GM18909 (cell line): Measurements from ENCODE around the gene IPO4.

Experiments
- ATAC-seq: cut with Tn5 transposase; IDR thresholded peaks from one replicate; pipeline ENCODE4 v1.9.1; 2021; ENCODE audit warnings: mild to moderate bottlenecking; ENCODE audit not compliant: unreplicated experiment, poor library complexity

IPO4 gene

DNA sequence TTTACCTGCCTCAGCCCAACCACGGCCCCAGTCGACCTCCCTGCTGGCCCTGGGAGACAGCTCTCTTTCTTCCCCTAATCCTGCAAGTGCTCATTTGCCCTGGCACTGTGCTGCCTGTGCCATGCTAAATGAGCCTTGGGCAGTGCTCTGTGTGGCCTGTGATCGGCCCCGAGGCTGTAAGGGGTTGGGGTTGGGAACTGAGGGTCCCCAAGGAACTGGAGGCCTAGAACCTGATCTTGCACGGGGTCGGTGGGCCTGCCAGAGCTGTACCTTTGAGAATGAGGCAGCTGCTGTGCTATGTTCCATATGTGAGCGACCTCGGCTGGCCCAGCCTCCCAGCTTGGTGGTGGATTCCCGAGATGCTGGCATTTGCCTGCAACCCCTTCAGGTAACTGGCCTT, 38.6 kb downstream of the IPO4 start:
- no peak for ATAC-seq

DNA sequence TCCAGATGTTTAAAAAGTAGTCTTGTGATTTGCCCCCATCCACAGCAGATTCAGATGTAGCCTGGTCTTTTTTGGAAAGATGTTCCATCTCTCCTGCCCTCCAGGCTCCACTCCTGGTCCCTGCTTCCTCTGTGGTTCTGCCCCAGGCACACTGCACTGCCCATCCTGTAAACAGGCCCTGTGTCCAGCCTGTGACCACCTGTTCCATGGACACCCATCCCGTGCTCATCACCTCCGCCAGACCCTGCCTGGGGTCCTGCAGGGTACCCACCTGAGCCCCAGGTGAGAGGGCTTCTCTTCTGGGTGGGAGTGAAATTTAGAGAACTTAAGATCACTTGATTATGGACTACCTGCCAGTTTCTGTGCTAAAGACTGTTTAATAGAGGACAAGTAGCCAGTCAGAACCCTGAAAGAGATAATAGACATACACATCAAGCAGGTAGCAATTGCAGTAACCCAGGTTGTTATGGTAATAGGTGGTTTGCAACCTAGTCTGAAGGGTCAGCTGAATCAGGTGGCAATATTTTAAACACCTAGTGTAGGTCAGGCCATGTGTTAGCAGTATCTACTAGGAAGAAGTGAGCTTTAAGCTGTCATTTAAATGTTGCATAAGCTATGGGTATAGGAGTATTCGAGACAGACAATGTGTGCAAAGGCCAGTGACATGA, 39.2 kb downstream of the IPO4 start:
- no peak for ATAC-seq

DNA sequence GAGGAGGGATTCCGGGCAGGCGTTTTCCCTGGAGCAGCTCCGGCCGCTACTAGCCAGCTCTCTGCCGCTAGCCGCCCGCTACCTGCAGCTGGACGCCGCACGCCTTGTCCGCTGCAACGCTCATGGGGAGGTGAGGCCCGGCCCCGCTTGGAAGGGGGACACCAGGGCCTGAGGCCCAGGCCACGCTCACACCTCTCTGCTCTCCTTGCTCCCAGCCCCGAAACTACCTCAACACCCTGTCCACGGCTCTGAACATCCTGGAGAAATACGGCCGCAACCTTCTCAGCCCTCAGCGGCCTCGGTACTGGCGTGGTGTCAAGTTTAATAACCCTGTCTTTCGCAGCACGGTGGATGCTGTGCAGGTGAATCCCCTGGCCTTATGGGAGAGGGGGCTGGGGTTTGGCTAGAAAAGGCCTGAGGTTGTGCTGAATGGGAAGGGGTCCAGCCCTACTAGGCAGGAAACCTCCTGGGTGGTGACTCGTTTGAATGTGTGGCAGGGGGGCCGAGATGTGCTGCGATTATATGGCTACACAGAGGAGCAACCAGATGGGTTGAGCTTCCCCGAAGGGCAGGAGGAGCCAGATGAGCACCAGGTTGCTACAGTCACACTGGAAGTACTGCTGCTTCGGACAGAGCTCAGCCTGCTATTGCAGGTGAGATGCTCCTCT, 40.7 kb downstream of the IPO4 start:
- ATAC-seq: no peak

DNA sequence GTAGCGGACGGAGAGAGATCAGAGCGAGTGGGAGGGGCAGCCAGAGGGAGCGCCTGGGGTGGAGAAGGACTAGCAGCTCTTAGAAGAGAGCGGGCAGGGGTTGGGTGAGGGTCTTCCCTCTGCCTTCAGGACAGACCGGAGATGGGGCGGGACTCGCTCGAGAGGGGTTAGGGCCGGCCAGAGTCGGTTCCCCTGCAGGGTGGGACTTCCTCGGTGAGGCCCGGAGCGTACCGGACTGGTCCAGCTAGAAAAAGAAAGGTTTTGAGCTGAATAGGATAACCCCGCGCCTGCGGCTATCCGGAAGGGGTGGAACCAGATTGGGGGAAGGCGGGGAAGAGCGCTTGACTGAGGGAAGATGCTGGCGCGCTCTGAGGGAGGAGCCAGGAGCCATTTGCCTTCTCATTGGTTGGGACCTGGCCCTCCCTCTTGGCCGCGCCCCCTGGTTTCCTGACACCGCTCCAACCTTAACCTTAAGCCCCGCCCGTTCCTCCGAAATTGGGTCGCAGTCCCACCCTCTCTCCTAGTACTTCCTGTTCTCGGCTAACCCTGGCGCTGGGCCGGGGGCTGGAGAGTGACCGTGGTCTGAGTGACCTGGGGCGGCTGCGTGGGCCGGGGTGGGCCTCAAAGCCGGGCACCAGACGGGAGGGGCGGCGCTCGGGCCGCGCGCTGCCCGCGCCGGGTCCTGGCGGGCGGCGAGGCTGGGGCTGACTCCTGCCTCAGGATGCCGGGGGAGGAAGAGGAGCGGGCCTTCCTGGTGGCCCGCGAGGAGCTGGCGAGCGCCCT, 41.4 kb downstream of the IPO4 start, which contains the start of gene RNF31:
Gene RNF31, plus strand, starts transcription at position 521 of the 783 bp plus-strand sequence. Its CDS starts 201 bp downstream, at position 722.
- peak; percentile 82 for ATAC-seq

DNA sequence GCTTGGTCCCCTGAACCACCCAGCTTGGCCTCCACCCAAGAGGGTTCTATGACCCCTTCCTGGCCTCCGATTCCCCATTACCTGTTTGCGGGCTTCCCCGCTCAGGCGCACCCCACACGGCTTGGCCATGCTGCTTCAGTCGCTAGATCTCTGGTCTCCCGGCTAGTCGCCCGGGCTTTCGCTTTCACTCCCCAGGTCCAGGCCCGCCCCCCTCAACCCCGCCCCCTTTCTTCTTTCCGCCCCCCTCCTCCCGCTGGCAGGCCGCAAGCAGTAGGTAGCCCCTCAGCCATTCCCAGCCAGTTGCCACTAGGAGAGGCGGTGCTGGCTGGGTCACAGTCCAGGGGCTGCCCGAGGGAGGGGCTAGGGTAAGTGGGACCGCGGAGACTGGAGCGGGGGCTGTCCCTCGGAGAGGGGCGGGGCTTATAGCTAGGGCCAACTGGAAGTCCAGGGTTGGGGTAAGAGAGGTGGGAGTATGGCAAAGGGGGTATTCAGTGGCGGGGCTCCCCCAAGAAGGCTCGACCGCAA, 42.1 kb downstream of the IPO4 start, which contains the start of gene PSME2:
Gene PSME2, minus strand, starts transcription at position 158 of the 525 bp plus-strand sequence. Its CDS starts 29 bp downstream, at position 129.
- ATAC-seq: peak; percentile 66

DNA sequence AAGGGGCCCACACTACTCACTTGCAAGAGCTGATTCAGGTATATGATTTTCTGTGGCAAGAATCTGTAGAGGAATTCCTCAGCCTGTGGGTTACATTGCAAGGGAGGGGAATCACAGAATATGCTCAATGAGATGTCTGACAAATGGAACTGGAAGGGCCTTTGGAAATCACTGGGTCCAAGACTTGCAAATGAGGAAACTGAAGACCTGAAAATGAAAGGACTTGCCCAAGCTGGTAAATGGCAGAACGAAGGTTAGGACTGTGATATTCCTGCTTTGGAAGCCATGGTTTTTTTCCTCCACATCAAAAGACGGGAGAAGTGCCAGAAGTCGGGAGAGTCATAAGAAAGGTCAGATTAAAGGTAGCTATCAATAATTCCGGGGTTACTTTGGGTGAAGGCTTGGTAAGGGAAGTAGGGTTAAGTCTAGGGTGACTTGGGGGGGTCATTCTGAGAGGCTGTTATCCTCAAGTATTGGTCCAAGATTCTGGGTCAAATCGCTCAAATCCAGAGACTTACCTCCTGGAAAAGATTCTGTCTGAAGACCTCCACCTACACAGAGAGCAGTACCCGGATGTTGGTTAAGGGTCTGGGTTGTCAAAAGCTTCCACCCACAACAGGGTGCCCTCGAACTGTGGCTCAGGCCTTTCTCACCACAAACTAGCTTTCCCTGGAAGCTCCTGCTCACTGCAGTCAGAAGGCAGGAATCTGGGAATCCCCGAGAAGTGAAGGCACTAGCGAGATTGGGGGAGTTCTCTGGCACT, 42.7 kb downstream of the IPO4 start:
- no peak for ATAC-seq

DNA sequence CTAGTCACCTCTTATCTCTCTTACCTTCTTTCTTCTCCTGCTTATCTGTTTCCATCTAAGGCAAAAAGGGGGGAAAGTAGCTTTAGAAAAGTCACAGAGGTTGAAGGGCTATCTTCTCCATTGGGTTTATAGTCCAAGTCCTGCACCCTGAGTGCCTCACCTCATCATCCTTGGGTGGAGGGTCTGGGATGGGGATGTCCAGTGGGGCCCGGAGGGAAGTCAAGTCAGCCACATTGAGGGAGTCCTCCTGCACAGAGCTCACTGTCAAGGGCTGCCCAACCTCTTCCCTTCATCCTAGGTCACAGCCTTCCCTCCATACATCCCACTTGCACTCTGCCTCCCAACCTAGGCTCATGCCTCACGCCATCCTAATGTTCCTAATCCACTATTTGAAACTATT, 43.4 kb downstream of the IPO4 start:
- no peak for ATAC-seq

DNA sequence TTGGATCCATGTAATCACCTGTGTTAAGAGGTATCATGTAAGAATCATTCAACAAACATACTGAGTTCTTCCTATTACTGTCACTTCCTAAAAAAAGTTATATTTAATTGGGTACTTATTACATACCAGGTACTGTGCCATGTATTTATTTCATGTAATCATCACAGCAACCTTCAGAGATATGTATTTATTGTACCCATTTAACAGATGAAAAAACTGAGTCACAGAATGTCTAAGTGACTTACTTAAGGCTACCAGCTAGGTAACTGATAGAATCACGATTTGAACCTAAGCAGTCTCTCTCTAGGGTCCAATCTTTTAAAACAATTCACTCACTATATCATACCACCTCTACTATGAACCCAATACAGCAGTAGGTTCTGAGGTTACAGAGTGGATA, 44.2 kb downstream of the IPO4 start:
- no peak for ATAC-seq

DNA sequence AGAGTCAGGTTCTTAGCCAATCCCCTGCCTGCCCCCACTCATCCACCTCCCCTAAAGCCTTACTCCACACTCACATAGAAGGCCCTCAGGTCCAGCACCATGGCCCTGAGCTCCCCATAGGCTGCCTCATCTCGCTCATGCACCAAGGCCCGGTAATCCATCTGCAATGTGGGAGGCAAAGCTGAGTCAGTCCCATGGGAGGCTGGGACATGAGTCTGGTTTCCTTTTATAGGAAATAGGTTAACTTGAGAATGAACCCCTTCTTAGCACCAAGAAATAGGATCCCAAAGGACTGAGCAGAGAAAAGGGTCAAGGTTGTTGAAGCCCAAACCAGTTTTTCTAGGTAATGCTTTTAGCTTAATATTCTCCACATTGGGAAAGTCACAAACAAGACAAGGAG, 45.1 kb downstream of the IPO4 start:
- ATAC-seq: no peak

DNA sequence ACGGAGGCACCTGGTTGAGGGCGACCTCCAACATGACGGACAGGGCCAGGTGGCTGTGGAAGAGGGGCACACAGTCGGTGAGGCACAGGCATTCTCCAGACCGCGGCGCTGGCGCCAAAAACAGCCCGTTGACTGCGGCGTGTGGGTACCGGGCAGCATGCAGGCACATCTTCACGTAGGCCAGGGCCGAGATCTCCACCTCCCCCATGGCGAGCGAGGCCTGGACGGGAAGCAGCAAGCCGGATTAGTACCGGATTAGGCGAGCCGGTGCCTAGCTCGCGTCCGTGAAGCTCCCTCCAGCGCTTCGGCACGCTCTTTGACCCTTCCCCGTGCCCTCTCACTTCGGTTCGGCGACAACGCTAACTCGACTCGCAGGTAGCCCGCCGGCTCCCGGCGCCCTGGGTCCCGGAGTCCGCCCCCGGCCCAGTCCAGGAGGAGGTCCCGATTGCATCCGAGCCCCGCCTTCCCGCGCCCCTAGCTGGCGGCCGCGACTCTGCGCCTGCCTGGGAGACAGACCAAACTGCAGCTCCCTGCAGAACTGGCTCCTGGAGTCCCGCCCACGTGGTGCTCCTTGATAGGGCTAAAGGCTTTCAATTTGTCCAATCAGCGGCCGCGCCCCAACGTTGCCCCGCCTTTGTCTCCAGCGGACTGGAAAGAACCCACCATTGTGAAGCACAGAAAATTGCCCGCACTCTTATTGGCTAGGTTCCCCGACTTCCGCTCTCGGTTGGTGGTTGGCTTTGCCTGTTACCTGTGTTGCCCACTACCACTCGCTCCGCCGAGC, 47.3 kb downstream of the IPO4 start, which contains the start of gene EMC9:
Gene EMC9, minus strand, starts transcription at position 495 of the 784 bp plus-strand sequence. Its CDS starts 287 bp downstream, at position 208.
- ATAC-seq: peak; percentile 88

DNA sequence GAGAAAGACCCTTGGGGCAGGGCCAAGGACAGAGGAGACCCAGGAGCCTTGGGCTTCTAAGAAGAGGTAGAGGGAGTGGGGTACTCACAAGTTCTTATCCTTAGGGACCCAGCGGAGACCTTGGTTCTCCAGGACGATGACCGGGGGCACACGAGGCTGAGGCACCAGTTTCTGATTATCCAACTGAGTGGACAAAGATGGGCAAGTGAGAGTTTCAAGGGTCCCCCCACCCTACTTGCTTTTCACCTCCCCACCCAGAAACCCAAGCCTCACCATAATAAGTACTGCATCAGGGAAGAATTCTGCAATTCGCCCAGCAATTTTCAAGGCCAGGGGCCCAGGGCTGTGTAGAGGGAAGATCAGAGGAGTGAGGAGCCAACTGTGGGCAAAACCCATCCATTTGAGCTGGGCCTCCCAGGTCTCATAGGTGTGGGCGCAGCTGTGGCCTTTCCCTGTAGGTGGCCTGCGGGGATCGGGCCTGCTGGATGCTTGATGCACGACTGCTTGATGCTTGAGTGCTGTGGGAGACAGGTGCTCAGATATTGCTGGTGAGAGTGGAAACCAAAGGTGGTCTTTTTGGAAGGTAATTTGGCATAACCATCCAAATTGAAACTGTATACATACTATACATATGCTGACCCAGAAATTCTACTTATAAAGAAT, 49.2 kb downstream of the IPO4 start:
- no peak for ATAC-seq

DNA sequence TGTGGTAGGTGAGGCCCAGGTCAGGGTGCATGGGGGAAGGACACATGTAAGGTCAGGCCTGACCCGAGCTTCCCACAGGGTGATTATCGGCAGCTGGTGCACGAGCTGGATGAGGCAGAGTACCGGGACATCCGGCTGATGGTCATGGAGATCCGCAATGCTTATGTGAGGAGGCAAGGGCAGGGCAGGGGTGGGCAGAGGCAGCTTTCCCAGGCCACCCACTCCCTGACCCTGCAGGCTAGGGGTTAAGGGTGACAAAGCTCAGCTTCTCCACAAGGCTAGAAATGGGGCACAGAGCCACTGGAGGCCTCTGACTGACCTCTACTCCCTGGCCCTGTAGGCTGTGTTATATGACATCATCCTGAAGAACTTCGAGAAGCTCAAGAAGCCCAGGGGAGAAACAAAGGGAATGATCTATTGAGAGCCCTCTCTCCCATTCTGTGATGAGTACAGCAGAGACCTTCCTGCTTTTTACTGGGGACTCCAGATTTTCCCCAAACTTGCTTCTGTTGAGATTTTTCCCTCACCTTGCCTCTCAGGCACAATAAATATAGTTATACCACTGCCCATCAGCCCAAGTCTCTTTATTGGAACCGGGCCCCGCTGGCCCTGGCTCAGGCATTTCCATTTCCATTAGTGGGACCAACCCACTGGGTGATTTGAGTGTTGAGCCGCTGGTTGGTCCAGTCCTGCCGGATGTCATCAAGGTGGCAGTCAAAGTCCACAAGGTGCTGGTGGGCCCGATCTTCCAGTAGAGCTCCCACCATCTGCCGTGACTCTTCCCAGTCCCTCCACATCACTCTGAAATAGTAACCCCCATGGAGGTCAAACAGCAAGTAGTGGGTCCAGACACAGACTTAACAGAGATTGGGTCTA, 50.0 kb downstream of the IPO4 start:
- ATAC-seq: no peak

DNA sequence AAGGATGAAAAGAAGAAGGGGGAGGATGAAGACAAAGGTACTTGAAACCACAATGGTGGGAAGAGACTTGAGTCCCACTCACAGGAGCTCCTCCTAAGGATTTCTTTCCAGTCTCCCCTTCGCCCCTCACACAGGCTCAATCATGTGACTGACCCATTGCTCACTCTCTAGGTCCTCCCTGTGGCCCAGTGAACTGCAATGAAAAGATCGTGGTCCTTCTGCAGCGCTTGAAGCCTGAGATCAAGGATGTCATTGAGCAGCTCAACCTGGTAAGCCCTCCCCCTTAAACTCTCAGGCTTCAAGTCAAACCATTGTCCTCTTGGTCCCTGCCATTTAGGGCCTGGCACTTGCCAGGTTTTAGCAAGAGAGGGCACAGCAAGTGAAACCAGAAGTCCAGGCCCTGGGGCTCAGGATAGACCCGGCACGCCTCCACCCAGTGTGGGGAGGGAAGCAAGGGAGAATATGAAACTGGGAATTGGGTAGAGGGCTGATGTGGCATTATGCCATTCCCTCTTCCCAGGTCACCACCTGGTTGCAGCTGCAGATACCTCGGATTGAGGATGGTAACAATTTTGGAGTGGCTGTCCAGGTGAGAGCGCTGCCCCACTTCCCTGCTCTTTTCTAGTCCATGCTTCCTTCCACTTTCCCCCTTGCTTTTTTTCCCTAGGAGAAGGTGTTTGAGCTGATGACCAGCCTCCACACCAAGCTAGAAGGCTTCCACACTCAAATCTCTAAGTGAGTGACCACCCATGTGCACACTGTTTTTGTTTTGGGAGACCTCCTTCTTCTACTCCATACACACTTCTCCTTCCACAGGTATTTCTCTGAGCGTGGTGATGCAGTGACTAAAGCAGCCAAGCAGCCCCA, 50.9 kb downstream of the IPO4 start:
- ATAC-seq: no peak

DNA sequence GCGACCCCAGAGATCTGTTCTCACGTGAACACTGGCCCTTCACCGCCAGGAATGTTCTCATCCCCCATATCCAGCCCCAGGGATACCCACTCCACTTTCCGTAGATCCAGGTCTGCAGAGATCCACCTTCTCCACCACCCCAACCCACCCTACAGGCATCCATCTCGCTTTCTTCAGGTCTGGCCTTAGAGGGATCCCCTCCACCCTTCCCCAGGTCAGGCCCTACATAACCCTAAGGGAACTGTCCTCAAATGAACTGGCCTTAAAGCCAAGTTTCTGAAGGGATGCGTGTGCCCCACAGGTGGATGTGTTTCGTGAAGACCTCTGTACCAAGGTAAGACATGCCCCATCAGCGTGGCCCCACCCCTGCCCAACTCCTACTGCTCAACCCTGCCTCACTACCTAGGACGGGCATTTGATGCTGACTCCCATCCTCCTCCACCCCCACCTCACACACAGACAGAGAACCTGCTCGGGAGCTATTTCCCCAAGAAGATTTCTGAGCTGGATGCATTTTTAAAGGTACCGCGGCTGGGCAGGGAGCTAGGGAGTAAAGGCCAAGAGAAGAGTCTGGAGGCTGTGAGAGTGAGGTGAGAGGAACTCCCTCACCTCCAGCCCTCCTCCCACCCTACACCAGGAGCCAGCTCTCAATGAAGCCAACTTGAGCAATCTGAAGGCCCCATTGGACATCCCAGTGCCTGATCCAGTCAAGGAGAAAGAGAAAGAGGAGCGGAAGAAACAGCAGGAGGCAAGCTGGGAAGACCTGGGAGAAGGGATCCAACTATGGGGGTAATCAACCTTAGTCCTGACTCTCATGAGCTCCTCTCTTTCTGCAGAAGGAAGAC, 51.7 kb downstream of the IPO4 start:
- ATAC-seq: no peak

DNA sequence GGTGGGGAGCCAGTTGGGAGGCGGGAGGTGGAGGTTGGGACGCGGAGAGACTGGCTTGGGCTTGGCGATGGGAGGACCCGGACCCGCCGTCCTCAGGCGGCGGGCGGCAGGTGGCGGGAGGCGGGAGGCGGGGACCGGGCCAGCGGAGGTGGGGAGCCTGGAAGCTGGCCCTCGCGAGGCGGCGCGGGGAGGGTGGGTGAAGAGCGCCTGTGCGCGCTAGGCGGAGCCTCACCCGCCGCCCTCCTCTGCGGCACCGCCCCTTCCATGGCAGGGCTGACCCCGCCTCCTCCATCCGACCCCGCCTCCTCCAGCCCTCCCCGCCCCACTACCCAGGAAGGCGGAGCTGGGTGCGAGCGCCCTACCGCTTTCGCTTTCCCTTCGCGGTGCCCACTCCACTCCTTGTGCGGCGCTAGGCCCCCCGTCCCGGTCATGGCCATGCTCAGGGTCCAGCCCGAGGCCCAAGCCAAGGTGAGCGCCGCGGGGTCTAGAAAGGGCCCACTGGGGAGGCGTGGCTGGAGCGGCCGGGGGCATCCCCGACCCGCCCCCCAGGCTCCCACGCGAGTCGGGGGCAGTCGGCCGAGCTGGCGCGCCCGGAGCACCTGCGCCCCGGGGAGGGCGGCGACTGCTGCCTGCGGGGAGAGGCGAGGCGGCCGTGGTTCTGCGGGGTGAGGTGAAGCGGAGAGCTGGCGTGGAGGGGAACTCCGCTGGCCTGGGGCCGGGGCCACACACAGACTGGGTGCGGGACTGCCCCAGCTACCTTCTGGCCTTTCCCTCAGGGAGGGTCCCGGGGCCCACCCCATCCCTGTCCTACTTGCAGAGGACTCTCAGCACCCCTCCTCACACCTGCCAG, 52.6 kb downstream of the IPO4 start, which contains the start of gene PSME1:
Gene PSME1, plus strand, starts transcription at position 361 of the 850 bp plus-strand sequence. Its CDS starts 69 bp downstream, at position 430.
- peak; percentile 87 for ATAC-seq
